GM18867 (cell line): ENCODE data around the gene CAND2.

Source experiments
- ATAC-seq: cut with Tn5 transposase; IDR thresholded peaks from one replicate; pipeline ENCODE4 v1.9.1; 2021; ENCODE audit warnings: mild to moderate bottlenecking, moderate library complexity; ENCODE audit not compliant: unreplicated experiment

The CAND2 gene

DNA sequence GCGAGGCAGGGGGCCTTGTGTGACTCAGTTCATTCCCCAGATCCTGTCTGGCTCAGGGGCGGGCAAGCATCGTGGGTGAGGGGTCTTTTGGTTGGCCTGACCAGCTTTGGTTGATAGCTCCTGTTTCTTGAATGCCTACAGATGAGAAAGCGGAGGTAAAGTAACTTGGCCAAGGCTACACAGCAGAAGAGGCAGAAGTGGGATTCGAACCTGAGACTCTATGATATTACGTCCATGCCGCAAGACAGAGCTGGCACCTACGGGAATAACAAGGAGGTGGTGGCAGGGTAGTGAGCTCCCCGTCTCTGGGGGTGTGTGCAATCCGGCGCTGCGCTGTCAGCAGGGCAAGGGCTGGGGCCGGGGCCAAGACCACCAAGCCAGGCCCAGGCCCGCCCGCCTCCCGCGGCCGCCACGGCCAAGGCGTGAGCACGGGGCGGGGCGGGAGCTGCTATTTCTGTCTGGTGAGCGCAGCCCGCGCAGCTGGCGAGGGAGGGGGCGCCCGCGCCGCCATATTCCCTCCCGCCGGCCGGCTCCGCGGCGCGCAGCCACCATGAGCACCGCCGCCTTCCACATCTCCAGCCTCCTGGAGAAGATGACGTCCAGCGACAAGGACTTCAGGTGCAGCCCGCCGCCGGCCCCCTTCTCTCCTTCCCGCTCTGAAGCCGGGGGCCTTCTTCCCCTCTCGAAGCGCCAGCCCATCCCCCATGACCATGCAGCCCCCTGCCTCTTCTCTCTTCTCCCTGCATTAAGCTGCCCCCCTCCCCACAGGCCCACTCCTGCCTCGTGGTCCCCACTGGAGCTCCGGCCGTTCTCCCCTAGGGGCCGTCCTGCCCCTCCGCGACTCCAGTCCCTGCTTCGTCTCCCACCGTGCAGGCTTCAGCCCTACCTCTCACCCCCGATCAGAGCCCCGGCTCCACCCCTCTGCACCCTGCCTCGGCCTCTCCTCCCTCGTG is at the start of gene CAND2:
CAND2 (plus strand) TSS at position 510 of the 953 bp plus-strand sequence; CDS start at position 551, 41 bp downstream.
- no peak for ATAC-seq

DNA sequence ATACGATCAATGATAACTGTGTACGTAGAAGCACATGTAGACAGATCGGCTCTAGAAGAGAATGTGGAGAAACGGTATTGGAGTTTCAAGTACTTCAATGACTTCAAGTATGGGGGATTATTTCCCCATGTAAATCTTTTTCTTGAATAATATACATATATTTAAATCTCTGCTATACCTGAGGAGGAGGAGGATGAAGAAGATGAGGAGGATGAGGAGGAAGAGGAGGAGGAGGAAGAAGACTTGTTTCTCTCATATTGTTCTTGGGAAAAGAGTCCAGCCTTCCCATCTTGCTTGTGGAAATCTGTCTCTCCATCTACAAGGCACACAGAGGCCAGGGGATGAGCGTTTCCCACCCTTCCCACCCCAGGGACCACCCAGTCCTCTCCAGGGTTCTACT is 48.0 kb upstream of the CAND2 start:
- no peak for ATAC-seq

DNA sequence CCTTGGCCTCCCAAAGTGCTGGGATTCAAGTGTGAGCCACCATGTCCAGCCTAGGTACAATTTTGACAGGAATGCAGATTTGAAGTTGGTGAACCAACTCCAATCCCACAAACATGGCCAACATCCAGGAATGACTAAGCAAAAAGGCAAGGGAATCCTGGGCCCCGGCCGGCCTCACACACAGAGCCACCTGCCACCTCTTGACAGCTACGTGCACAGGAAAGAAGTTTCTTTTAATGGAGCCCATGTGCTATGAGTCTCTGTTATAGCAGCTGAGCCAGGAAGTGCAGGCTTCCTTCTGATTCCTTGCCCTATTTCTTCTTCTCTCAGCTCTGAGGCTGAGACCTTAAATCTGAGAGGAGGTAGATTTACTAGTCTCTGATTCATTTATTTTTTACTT is 46.3 kb upstream of the CAND2 start:
- ATAC-seq: no peak

DNA sequence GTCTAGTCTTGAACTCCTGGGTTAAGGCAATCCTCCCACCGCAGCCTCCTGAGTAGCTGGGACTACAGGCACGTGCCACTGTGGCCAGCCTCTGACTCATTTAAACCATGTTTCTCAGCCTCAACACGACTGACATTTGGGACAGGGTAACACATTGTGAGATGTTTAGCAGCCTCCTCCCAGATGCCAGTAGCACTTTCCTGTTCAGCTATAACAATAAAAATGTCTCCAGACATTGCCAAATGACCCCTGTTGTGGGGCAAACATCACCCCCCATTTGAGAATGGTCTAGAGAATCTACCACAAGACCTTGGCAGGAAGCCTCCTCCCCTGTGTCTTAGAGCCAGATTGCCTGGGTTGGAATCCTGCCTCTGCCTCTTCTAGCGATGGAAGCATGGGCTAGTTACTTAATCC is 45.8 kb upstream of the CAND2 start:
- ATAC-seq: no peak

DNA sequence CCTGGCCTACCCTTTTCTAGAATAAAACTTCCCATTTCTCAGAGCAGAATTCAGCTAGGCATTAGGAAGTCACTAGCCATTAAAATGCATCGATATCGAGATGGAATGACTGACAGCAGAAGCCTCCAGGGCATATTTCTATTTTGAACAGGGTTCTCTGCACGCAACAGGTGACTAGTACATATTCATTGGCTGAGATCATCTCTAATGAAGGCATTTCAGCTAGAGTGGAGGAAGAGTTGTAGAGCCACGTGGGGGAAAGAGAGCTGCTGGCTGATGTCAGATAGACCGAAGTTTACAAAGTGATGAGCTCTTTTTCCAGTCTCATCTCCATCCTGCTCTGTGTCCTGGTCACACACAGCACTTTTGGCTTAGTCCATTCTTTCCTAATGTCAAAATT is 44.9 kb upstream of the CAND2 start:
- no peak for ATAC-seq

DNA sequence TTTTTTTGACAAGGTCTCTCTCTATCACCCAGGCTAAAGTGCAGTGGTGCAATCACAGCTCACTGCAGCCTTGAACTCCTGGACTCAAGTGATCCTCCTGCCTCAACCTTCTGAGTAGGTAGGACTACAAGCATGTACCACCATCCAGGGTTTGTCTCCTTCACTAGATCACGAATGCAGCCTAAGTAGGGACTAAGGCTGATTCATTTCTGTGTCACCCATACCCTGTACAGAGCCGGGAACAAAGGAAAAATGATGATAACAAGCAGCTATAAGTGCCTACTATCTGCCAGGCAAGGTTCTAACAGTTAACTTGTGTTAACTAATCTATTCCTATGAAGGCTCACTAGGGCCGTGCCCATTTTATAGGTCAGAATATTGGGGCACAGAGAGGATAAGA is 44.4 kb upstream of the CAND2 start:
- no peak for ATAC-seq

DNA sequence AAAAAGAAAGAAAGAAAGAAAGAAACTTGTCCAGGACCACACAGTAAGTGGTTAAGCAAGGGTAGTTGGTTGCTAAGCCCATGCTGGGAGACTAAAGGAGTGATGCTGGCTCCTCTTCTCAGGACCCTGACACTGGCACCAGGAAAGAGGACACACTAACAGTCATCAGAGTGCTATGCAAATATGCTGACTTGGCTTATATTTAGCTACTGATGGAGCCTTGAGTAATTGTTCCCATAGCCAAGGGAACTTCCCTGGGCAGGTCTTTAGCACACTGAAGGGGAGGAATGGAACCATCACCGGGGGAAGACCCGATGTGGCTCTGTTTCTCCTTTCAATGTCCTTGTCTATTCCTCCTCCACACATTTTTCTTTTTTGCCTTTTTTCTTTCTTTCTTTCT is 43.7 kb upstream of the CAND2 start:
- no peak for ATAC-seq

DNA sequence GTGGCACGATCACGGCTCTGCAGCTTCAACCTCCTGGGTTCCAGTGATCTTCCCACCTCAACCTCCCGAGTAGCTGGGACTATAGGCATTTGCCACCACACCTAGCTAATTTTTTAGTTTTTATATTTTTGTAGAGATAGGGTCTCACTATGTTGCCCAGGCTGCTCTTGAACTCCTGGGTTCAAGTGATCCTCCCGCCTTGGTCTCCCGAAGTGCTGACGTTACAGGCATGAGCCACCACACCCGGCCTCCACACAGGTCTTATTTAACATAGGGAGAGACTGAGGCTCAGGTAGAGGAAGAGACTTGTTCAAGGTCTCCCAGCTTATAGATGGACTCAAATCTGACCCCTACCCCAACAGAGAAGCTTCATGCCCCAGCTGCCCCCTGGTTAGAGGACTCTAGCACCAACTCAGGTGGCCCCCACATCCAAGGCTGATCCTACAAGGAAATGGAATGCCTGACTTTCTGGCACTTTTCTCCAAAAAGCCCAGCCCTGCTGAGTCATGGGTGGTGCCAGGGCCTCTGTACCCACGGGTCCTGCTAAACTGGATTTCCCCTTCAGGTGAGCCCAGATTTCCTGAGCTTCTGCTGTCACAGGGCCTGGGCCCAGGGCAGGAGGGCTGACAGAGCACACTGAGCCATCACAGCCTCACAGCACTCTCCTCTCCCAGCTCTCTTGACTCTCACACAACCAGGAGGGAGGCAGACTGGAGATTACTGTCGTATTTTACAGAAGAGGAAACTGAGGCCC is 43.0 kb upstream of the CAND2 start:
- no peak for ATAC-seq

DNA sequence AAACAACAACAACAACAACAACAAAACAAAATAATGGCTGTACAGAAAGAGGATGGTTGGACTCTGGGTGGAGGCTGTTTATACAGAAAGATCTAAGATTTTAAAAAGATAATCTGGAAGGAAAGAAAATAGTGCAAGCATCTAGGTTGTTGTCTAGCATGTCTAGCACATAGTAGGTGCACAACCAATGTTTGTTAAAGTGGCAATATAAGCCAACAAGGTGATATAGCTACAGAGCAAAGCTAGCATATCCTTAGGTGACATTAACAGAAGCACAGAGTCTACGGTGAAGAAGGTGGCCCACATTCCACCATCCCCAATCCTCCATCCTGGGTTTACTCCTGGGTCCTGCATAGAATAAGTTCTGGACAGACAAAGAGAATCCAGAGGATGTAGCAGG is 42.2 kb upstream of the CAND2 start:
- ATAC-seq: no peak

DNA sequence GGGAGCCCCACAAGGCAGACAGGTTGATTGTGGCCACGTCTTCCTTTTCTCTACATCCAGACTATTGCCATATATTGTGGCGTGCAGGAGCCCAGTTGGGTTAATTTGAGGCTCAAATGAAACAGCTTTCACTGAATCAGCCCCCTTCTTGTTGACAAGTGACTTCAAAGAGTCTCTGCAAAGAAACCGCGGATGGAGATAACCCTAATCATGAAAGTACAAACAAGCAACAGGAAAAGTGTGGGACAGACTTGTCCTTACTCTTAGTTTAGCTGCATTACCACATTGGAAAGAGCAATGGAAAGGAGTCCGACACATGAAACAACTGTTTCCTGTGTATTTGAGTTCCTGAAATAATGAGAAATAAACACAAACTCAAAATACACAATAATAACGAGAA is 40.7 kb upstream of the CAND2 start:
- ATAC-seq: no peak

DNA sequence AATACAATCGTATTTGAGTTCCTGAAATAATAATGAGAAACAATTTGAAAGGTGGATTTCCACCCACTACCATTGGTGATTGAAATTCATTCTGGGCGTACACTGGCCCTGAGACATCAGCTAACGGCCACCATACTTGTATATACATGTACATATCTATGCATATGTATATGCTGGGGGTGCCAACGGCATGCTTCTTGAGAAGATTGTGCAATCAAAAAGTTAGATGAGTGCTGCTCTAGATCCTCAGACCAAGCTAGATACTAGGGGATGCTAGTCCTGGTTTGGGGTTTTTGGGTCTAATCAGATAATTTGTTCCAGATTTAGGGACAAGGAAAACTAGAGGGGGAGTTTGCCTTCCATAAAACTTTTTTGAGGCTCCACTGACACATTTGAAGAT is 40.3 kb upstream of the CAND2 start:
- ATAC-seq: no peak

DNA sequence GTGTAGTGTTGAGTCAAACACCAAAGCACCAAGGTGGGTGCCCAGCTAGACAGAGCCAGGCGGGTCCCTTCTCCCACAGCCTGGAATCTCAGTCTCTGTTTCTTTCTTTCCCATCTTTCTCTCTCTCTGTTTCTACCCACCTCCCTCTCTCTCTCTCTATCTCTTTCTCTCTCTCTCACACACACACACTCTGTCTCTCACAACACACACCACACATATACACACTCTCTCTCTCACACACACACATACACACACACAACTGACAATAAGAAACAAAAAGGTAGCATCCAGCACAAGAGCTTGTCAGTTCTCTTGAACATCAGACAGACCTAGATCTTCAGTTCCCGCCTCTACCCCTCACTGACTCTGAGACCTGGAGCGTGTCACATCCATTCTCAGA is 39.8 kb upstream of the CAND2 start:
- ATAC-seq: no peak

DNA sequence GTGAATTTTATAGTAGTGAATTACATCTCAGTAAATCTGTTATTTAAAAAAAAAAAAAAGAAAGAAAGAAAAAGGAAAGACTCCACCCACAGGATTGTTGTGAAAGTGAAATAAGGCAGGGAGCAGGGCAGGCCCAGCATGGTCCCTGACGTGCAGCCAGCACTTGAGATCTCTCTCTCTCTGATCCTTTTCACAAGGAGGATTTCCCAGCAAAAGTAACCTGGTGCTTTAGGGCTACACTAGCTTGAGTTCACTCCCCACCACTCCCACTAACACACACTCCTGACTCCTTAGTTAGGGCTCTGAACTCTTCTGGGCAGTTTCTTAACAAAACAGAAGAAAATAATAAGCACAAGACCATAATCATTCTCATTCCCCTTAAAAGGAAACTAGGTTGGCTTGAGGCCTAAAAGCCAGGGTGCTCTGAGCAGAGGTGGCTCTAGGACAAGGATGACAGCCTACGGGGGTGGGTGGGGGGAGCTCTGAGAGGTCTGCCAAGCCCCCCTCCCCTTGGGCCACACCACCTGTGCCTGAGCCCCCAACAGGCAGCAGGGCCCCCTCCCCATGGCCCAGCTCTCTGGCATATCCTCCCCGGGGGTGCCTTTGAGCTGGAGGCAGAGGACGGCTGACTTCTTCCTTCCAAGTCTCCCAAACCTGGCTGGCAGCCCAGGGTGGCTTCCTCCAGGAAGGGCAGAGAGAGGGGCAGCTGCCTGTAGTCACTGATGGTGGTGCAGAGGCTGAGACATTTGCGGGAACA is 38.3 kb upstream of the CAND2 start:
- ATAC-seq: no peak

DNA sequence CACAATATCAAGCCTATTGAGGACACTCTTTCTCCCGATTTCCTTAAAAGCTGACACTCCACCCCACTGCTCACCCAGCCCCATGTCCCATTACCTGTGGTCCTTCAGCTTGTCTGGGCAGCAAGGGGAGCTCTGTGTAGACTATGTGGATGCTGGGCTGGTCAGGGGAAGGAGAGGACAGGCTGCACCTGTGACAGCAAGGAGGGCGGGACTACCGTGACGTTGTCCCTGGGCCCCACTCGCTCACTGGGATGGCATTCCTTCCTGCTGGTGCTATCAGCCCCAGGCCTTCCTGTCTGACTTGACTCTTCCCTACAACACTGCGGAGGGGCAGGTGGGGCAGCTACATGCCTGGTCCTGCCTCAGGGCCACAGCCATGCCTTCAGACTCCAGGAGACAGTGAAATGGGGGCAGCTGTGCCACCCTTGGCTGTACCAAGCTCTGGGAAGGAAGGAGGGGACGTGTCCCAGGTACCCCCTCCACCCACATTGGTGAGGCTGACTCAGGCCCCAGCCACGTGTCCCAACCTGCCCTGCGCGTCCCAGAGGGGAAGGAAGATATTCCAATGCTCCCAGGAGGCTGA is 37.3 kb upstream of the CAND2 start, which contains the start of gene TMEM40:
TMEM40 (minus strand) TSS at position 163 of the 583 bp plus-strand sequence. CDS start 9,427 bp downstream, outside the sequence.
- no peak for ATAC-seq

DNA sequence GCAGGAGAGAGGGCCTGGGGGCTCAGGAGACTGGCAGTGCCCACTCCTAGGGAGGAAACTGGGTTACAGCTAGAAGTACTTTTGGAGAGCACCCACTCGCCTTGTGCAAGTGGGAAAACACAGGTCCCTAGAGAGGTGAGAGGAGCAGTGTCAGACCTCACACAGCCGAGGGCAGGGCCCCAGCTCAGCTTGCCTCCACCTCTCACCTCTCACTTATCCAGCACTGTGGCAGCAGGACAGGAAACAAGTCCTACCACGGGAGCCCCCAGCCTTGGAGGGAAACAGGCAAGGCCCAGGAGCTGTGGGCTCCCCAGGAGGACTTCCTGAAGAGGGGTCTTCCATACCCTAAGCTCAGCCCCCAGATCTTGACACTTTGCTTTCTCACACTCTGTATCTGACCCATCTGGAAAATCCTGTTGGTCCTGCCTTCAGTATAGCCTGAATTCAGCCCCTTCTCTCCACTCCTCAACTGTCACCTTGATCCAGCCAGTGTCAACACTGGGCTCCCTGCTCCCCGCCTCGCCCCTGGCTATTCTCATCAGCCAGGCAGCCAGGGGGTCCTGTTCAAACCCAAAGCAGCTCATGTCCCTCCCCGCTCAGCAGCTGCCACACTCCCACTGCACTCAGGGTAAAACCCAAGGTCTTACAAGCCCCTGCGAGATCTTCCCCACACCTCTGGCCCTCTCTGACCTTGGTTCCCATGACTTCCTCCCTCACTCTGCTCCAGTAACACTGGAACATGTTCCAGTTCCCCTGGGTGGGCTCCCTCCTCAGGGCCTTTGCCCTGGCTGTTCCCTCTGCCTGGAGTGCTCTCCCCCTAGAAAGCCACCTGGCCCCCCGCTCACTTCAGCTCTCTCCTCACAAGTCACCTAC is 36.6 kb upstream of the CAND2 start:
- ATAC-seq: no peak

DNA sequence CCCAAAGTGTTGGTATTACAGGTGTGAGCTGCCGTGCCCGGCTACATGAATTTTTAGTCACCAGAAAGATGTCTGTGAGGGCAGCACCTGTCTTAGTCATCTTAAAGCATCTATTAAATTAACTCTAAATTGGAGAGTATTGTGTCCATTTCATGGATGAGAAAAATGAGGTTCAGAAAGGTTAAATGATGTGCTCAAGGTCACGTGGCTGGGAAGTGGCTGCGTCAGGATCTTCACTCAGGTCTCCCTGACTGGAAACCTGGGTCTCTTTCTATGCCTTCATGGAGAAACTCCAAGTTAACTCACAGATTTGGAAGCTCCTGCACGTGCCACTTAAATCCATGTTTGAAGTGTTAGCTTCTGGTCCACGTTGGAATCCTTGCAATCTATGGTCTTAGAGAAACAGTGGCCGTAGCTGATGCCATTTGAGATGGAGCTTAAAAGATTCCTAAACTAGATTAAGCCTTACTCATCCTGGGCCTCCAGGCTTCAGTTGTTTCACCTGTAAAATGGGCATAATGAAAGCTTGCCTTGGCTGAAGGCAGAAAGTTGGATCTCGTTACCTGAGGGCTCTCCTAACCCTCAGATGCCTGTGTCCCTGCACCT is 32.2 kb upstream of the CAND2 start:
- no peak for ATAC-seq

DNA sequence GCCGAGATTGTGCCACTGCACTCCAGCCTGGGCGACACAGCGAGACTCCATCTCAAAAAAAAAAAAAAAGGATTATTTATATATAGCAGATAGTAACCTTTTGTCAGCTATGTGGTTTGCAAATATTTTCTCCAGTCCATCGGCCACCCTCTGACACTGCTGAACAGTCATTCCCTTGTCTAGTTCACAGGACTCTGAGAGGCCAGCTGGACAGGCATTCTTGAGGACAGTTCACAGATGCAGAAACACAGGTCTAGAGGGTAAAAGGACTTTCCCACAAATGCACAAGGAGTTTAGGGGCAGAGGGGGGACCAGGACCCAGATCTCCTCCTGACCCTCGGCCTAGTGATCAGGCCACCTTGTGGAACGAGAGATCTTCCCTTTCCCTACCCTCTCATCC is 29.9 kb upstream of the CAND2 start:
- no peak for ATAC-seq

DNA sequence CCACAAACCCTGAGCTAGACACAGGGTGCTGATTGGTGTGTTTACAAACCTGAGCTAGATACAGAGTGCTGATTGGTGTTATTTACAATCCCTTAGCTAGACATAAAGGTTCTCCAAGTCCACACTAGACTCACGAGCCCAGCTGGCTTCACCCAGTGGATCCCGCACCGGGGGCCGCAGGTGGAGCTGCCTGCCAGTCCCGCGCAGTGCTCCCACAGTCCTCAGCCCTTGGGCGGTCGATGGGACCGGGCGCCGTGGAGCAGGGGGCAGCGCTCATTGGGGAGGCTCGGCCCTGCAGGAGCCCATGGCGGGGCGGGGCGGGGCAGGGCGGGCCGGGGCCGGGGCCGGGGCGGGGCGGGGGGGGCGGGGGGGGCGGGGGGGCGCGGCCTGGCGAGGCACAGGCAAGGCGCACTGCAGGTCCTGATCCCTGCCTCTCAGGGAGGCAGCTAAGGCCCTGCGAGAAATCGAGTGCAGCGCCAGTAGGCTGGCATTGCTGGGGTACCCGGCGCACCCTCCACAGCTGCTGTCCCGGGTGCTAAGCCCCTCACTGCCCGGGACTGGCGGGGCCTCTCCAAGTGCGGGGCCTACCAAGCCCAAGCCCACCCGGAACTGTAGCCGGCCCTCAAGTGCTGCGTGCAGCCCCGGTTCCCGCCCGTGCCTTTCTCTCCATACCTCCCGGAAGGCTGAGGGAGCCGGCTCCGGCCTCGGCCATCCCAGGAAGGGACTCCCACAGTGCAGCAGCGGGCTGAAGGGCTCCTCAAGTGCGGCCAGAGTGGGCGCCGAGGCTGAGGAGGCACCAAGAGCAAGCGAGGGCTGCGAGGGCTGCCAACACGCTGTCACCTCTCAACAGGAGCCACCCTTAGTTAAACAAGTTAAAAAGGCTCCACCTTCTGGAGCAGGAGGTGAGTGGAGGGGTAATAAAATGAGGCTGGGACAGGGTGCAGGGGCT is 27.6 kb upstream of the CAND2 start:
- no peak for ATAC-seq
